AG04450 (cell line): Measurements from ENCODE around the gene CPN2. TPM values are rescaled to one million over a fixed set of nuclear protein-coding genes. Genes with fewer than 3 reads are reported as not detected.

Source experiments
- CTCF ChIA-PET: fragments of 300-600, 350-600 bp; formaldehyde crosslinking; extraction: SDS; loops from one replicate; lab custom pipeline; 2022; ENCODE audit warnings: antibody characterized with exemption, inconsistent platforms; lab: Charles Lee
- POLR2A ChIA-PET: fragments of 350-600 bp; formaldehyde crosslinking; extraction: SDS; loops from one replicate; lab custom pipeline; 2021; ENCODE audit warnings: antibody characterized with exemption, inconsistent platforms; lab: Yijun Ruan, JAX
- DNase-seq: peaks from one replicate; pipeline ENCODE4 v3.0.0-alpha.2; 2011; ENCODE audit warnings: low read depth, low spot score
- H3K27ac ChIP-seq: one replicate; pipeline ENCODE4 v1.5.1; 2012; ENCODE audit warnings: low read depth, low read length, control low read depth
- H3K27me3 ChIP-seq: one replicate; pipeline ENCODE4 v1.6.0; 2012; ENCODE audit warnings: low read length; ENCODE audit not compliant: control insufficient read depth, insufficient read depth
- H3K4me3 ChIP-seq: 2 replicates; pipeline ENCODE4 v1.5.1; 2011; ENCODE audit warnings: mild to moderate bottlenecking, low read depth, low read length, control low read depth
- H3K9me3 ChIP-seq: 2 replicates; pipeline ENCODE4 v1.5.1; 2012; ENCODE audit warnings: low read length; ENCODE audit not compliant: control insufficient read depth, insufficient read depth
- polyA plus RNA-seq: library from polyadenylated mRNA; depleted of rRNA; stranded (reverse); fragments of >200 nt; gene quantifications from 2 replicates; pipeline ENCODE4 v1.2.3, GENCODE V29; 2011
- TF ChIP-seq, protein P1 (sequence below): IDR thresholded peaks from 2 replicates; pipeline ENCODE4 v1.5.1; 2011; ENCODE audit warnings: low read depth, low read length, control low read depth, inconsistent platforms

Gene CPN2
- polyA plus RNA-seq, 1 experiment = not detected

DNA sequence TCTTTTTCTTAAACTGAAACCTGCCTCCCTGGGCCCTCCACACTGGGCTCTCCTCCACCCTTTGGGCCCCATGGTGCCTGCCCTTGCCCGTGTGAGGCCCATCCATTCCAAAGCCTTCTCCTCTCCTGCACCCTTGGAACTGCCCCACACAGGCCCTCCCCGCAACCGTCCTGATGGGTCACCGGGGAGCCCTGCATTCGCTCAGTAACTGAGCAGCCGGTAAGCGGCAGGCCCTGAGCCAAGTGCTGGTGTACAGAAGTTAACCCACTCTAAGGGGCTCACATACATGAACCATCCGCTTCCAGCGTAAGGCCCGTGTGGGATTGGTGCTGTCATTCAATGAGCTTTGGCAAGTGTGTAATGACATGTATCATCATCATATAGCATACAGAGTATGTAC lies 23.8 kb upstream of the CPN2 start:
- no peak overlapping the region for H3K27ac ChIP-seq
- POLR2A ChIA-PET = interaction anchor here (0.6 kb wide), 1 partner anchor 209 kb away, joined by 3 read pairs; no protein-coding TSS in a partner anchor

DNA sequence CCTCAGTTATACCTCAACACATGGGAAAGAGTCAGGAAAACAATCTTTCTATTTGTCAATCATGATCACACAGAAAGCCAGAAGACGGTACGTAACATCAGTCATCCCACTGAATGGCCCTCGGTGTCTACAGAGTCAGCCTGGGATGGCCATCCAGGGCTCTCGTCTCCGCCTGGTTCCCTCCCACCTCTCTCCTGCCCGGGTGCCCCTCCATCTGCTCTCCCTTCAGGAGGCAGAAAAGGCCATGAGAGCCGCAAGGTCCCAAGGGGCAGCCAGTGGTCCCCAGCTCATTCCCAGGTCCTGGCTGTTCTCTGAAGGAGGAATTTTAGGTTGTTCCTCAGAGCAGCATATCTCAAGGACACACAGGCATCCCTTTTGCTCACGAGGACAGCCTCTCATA lies 22.8 kb upstream of the CPN2 start:
- Histone ChIP-seq H3K9me3 (no peaks in the 10 kb centered on the region), H3K4me3 (no peak overlapping the region), H3K27me3 (peaks cover 2% of the 10 kb centered on the region), H3K27ac (no peak overlapping the region)
- DNase-seq = no peak
- CTCF ChIA-PET = no interaction called here
- TF ChIP-seq, protein P1, sequence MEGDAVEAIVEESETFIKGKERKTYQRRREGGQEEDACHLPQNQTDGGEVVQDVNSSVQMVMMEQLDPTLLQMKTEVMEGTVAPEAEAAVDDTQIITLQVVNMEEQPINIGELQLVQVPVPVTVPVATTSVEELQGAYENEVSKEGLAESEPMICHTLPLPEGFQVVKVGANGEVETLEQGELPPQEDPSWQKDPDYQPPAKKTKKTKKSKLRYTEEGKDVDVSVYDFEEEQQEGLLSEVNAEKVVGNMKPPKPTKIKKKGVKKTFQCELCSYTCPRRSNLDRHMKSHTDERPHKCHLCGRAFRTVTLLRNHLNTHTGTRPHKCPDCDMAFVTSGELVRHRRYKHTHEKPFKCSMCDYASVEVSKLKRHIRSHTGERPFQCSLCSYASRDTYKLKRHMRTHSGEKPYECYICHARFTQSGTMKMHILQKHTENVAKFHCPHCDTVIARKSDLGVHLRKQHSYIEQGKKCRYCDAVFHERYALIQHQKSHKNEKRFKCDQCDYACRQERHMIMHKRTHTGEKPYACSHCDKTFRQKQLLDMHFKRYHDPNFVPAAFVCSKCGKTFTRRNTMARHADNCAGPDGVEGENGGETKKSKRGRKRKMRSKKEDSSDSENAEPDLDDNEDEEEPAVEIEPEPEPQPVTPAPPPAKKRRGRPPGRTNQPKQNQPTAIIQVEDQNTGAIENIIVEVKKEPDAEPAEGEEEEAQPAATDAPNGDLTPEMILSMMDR = no peak
- POLR2A ChIA-PET = no interaction called here

More for the DNA sequence above, 23.8 kb upstream of the CPN2 start:
- TF ChIP-seq, protein P1 = no peak
- no peaks in the 10 kb centered on the region for H3K9me3 ChIP-seq
- CTCF ChIA-PET = interaction anchor here (0.9 kb wide), 1 partner anchor 31 kb away, joined by 4 read pairs; no protein-coding TSS in a partner anchor
- H3K4me3 ChIP-seq = no peak overlapping the region
- H3K27me3 ChIP-seq = peaks cover 6% of the 10 kb centered on the region
- no peak for DNase-seq

DNA sequence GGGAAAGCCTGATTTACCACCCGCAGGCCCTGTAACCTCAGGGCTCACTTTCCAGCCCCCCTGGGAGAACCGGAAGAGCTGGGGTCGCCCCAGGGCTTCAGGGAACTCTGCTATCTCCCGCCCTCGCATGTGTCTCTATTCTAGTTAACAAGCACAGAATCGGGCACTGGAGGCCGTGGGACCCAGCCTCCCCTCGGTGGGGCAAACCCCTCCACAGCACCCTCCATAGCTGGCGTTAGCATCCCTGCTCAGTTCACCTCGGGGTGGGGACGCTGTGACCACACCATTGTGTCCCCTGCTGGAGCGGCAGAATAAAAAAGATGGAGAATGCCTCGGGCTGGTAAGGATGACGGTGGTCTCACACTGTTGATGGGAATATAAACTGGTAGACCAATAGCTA lies 21.9 kb upstream of the CPN2 start:
- ChIA-PET CTCF (no interaction called here), POLR2A (no interaction called here)
- Histone ChIP-seq H3K4me3 (no peak overlapping the region), H3K9me3 (no peaks in the 10 kb centered on the region), H3K27ac (no peak overlapping the region), H3K27me3 (no peaks in the 10 kb centered on the region)
- DNase-seq = no peak
- TF ChIP-seq, protein P1 = no peak

DNA sequence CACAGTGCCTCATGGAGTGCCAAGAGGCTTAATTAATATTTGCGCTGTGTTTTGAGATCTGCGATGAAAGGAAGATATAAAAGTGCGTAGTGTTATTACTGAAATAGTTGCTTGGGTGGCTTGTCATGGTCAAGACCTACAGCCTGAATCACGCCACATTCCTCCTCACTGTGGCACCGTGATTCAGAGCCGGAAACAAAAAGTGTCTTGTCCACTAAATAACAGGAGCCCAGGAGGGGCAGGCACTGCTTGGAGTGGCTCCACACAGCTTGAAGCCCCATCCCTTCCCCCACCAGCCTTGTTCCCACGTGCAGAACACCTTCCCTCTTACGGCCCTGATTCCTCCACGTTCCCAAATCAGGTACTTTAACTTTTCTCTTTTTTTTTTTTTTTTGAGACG lies 19.6 kb upstream of the CPN2 start:
- ChIA-PET CTCF (interaction anchor here (0.6 kb wide), 1 partner anchor 55 kb away, joined by 3 read pairs; no protein-coding TSS in a partner anchor), POLR2A (no interaction called here)
- H3K27me3 ChIP-seq = no peaks in the 10 kb centered on the region
- H3K9me3 ChIP-seq = no peaks in the 10 kb centered on the region
- no peak for DNase-seq
- TF ChIP-seq, protein P1 = no peak
- H3K27ac ChIP-seq = no peak overlapping the region
- H3K4me3 ChIP-seq = no peak overlapping the region

DNA sequence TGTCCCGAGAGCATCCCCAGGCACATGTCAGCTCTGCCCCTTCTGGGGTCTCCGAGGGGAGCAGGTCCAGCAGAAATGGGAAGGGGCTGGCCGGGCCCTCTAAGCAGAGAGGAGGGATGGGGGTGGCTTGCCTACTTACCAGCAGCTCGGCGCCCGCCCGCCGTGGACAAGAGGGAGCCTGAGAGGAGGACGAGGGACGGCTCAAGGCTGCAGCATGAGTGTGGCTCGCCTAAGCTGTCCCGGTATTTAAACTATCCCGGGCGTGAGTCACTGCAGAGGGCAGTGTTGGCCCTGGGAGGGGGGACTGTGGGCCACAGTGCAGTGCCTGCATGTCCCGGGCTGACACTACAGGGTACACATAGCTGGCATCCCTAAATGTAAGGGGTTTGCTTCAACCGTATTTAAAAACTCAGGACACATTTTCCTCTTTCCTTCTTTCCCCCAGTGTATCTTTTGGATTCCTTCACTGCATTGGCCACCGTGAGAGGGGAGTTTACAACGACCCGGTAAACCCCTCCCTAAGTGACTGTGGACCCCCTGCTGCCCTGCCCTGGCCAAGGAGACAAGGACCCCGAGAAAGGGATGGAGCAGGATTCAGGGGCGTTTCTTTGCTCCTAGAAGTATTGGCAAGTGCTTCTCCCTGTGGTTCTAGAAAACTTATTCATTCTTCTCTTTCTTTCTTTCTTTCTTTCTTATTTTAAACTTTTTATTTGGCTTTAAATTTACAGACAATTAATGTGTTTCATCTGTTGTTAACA lies 18.6 kb upstream of the CPN2 start, which contains the start of gene LRRC15:
Gene LRRC15, minus strand, starts transcription at position 222 of the 758 bp plus-strand sequence. CDS start 8,700 bp downstream, outside the sequence.
- ChIA-PET CTCF (interaction anchor here (4.1 kb wide), 1 partner anchor 26 kb away, joined by 19 read pairs; no protein-coding TSS in a partner anchor), POLR2A (no interaction called here)
- no peak within 1 kb of the TSS for H3K27ac ChIP-seq
- H3K4me3 ChIP-seq = no peak within 1 kb of the TSS
- no peaks in the 10 kb centered on the region for H3K27me3 ChIP-seq
- no peak for DNase-seq
- no peaks in the 10 kb centered on the region for H3K9me3 ChIP-seq
- TF ChIP-seq, protein P1 = no peak
